Gastrocnemius medialis (tissue), 4 donors: Measurements from ENCODE around the gene SLC6A1.

Experiments used
- CTCF ChIP-seq, 5 experiments: fragments of 450-650 bp in 3 of 5; fragments of 200-600 bp in 2 of 5; sonication (generic) in 2 of 5; IDR thresholded peaks in 4 of 5; conservative IDR thresholded peaks in 1 of 5; 1 replicate in 4 of 5; 2 replicates in 1 of 5; pipeline ENCODE4 v1.5.1; 2016 to 2019; ENCODE audit warnings: antibody characterized with exemption in 5 of 5, mild to moderate bottlenecking in 3 of 5, moderate library complexity in 3 of 5
- POLR2A ChIP-seq, 2 donors: fragments of 450-650 bp; IDR thresholded peaks; one replicate each; pipeline ENCODE4 v1.6.1; 2017; ENCODE audit warnings: antibody characterized with exemption in 2 of 2, mild to moderate bottlenecking in 2 of 2, moderate library complexity in 2 of 2

- no peak for TF ChIP-seq CTCF (IDR thresholded peaks at IDR 0.05 in 4 of 5, conservative IDR thresholded peaks at IDR 0.05 in 1 of 5)
- no peak for TF ChIP-seq POLR2A (IDR thresholded peaks at IDR 0.05)
These were observed 1.8 kb downstream of the SLC6A1 start for GRCh38 chr3:10994306-10994705.
